Pancreas (tissue), 10 donors: ENCODE results near the gene UBXN7. TPM values are rescaled to one million over a fixed set of nuclear protein-coding genes. Genes with fewer than 3 reads are reported as not detected.
"Not testable (repeated sequence)": the region's sequence is repeated elsewhere in the genome, so short reads cannot be mapped to it uniquely, and the experiment has no call there.

Source experiments
- ATAC-seq, 4 donors: fragments of 200-7000 bp; cut with Tn5 transposase; one replicate each; pipeline versions ENCODE4 v1.8.0 to v1.9.1; 2020; ENCODE audit warnings: mild to moderate bottlenecking in 4 of 4, moderate library complexity in 4 of 4
- DNase-seq, 6 donors: peaks; one replicate each; pipeline ENCODE4 v3.0.0-alpha.2; 2020
- FAIRE-seq: peaks from 2 replicates; lab custom pipeline; 2012; peaks lifted over from hg19 to GRCh38; lab: Jason Lieb, UNC
- H3K27ac ChIP-seq, 4 donors: fragments of 200-600 bp; sonication (generic); 1 replicate in 3 of 4; 2 replicates in 1 of 4; pipeline versions ENCODE4 v1.5.0 to v1.8.0; 2020
- H3K27me3 ChIP-seq, 4 donors: fragments of 200-600 bp; one replicate each; pipeline ENCODE4 v1.8.0; 2021
- H3K36me3 ChIP-seq, 3 donors: fragments of 200-600 bp; sonication (generic) in 1 of 3; one replicate each; pipeline versions ENCODE4 v1.5.0 to v1.8.0; 2020 to 2021
- H3K4me1 ChIP-seq, 3 donors: fragments of 200-600 bp; one replicate each; pipeline ENCODE4 v1.8.0; 2021
- H3K4me3 ChIP-seq, 4 donors: fragments of 200-600 bp; sonication (generic) in 2 of 4; one replicate each; pipeline versions ENCODE4 v1.5.0 to v1.8.0; 2020 to 2021
- H3K9me3 ChIP-seq, 4 donors: fragments of 200-600 bp; one replicate each; pipeline ENCODE4 v1.8.0; 2021
- WGBS, 2 donors: extraction: QIAGEN DNeasy Blood & Tissue Kit; methylation state at CpG; one replicate each; pipeline ENCODE4 v1.1.7; 2013; 5-methylcytosine and 5-hydroxymethylcytosine counted together
- intact Hi-C, 3 donors: fragments of 100-400 bp; cut with DNase I; formaldehyde crosslinking; loops; one replicate each; pipeline versions ENCODE4 v1.11.1 to v1.14.2; 2022
- polyA plus RNA-seq, 2 donors: library from polyadenylated mRNA; stranded (reverse); fragments of 200-250 nt; gene quantifications; one replicate each; pipeline ENCODE4 v1.2.3, GENCODE V29; 2013
- total RNA-seq, 6 donors: library from RNA; stranded (reverse); fragmentation: NEBNext Ultra II Directional in 4 of 6; extraction: Animal tissue kit (Norgen Biotek cat#: 25700) in 4 of 6; gene quantifications; one replicate each; pipeline versions ENCODE4 v1.2.1 to v1.2.4, GENCODE V29; 2021 to 2023
- TF ChIP-seq, protein P1 (sequence below), 4 donors: fragments of 200-600 bp; sonication (generic) in 3 of 4; IDR thresholded peaks; one replicate each; pipeline versions ENCODE4 v1.5.0 to v1.8.0; 2021; ENCODE audit warnings: antibody characterized with exemption in 4 of 4
- donor health status: healthy with polysubstance abuse.
- donor health status: DM: no; HTN: no; CAD: no; lungs with moderate emphysema.
- donor health status: DM: no; HTN: no; CAD: no.
- donor health status: control.
- donor health status: control.
- donor health status: Bipolar disorder and iron deficiency.
- donor health status: DM: yes; HTN: yes; CAD: no.
- donor health status: DM: no; HTN: no; CAD: no.
- donor health status: DM: no; HTN: no; CAD: no.
- donor health status: DM: yes; HTN: yes; CAD: no.

Gene UBXN7
- total and polyA plus RNA-seq, 8 donors, result 4.2 to 39.0 (median 21.1) TPM

DNA sequence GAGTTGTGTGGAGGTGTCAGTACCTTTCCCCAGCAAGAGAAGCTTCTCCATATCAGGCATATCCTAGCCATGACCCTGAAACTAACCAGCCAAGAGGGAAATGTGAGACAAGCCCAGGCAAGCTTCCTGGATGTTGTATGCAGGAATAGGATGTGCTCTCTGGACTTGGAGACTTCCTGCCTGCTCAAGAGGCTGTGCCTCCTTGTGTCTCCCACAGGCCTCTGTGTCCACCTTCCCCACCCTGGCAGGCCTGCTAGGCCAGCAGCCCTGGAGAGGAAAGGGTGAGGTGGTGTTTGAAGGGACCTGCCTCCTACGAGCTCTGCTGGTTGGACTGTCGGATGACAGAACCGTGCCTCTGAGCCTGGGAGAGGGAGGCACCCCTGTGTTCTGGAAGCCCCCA, 112.1 kb downstream of the UBXN7 start:
- TF ChIP-seq, protein P1, sequence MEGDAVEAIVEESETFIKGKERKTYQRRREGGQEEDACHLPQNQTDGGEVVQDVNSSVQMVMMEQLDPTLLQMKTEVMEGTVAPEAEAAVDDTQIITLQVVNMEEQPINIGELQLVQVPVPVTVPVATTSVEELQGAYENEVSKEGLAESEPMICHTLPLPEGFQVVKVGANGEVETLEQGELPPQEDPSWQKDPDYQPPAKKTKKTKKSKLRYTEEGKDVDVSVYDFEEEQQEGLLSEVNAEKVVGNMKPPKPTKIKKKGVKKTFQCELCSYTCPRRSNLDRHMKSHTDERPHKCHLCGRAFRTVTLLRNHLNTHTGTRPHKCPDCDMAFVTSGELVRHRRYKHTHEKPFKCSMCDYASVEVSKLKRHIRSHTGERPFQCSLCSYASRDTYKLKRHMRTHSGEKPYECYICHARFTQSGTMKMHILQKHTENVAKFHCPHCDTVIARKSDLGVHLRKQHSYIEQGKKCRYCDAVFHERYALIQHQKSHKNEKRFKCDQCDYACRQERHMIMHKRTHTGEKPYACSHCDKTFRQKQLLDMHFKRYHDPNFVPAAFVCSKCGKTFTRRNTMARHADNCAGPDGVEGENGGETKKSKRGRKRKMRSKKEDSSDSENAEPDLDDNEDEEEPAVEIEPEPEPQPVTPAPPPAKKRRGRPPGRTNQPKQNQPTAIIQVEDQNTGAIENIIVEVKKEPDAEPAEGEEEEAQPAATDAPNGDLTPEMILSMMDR (IDR thresholded peaks at IDR 0.05), result no peak
- intact Hi-C loops, result no loop called here
- ATAC-seq, result no peak
- Histone ChIP-seq H3K27ac (no peak overlapping the region), H3K27me3 (no peaks in the 10 kb centered on the region), H3K36me3 (no peaks in the 10 kb centered on the region), H3K4me1 (no peaks in the 10 kb centered on the region), H3K9me3 (no peaks in the 10 kb centered on the region), H3K4me3 (no peak overlapping the region)
- 70 to 87% methylated on average over 3 of the region's 3 CpGs for WGBS, 2 donors
- no peak for FAIRE-seq
- no peak for DNase-seq

DNA sequence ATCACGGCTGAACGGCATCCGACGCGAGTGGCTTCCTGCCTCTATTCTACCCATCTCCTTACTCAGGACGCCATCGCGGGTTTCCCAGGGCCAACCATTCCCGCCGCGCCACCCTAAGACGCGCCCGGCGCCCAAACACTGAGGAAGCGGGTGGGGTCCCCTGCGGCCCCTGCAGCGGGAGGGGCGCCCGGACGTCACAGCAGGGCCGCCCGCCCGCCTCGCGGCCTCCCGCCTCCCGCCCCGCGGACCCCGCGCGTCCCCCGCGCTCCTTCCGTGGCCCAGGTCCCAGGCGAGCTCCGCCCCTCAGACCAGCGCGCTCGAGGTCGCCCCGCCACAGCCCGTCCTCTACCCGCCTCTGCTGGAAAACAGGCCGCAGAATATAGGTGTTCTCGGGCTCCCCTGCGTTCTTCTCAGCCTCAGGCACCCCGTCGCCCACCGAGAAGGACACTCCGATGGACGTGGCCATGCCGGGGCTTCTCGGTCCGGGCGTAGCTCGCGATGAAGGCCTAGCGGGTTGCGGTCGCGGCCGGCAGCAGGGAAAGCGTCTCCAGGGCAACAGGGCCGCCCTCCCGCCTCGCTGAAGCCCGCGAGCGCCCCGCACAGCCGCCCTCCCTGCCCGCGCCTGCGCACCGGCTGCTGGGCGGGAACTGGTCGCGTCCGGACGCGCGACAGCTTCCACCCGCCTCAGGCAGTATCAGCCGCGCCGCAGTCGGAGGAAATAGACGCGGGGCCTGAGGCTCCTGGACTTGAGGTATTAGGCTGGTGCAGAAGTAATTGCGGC, 114.3 kb downstream of the UBXN7 start, which contains the start of gene DYNLT2B:
TSS of gene DYNLT2B (minus strand) at position 554 of the 781 bp plus-strand sequence. CDS start at position 466, 88 bp downstream.
- Histone ChIP-seq H3K27ac (peak within 1 kb of the TSS; percentile 72 to 91 (median 88)), H3K4me1 (no peaks in the 10 kb centered on the region), H3K36me3 (no peaks in the 10 kb centered on the region), H3K4me3 (peak within 1 kb of the TSS; percentile 77 to 93 (median 86)), H3K9me3 (no peaks in the 10 kb centered on the region), H3K27me3 (no peaks in the 10 kb centered on the region)
- intact Hi-C loops, result no loop called here
- peak; percentile 82 to 95 (median 86) for DNase-seq
- 0% methylated on average over 66 to 92 of the region's 92 CpGs for WGBS, 2 donors
- TF ChIP-seq, protein P1 (IDR thresholded peaks at IDR 0.05), result no peak
- no peak for FAIRE-seq
- peak; percentile 97 to 99 (median 98) for ATAC-seq

DNA sequence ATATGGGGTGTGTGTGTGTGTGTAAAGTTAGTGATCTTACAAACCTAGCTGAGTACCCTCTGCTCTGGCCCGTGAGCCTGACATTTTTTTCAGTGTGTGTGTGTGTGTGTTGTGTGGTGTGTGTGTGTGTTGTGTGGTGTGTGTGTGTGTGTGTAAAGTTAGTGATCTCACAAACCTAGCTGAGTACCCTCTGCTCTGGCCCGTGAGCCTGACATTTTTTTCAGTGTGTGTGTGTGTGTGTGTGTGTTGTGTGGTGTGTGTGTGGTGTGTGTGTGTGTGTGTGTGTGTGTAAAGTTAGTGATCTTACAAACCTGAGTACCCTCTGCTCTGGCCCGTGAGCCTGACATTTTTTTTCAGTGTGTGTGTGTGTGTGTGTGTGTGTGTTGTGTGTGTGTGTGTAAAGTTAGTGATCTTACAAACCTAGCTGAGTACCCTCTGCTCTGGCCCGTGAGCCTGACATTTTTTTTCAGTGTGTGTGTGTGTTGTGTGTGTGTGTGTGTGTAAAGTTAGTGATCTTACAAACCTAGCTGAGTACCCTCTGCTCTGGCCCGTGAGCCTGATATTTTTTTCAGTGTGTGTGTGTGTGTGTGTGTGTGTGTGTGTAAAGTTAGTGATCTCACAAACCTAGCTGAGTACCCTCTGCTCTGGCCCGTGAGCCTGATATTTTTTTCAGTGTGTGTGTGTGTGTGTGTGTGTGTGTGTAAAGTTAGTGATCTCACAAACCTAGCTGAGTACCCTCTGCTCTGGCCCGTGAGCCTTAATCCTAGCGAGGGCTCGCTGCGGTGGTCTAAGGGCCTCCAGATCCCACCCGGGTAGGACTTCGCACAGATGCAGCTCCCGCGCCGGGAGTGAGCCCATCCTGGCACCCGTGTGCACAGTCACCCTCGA, 115.2 kb downstream of the UBXN7 start:
- H3K4me1 ChIP-seq, H3K9me3 ChIP-seq, ATAC-seq, intact Hi-C loops, H3K27me3 ChIP-seq, H3K36me3 ChIP-seq, FAIRE-seq: not testable (repeated sequence)
- Histone ChIP-seq H3K4me3 (peak overlapping the region; percentile 77 to 93 (median 86)), H3K27ac (peak overlapping the region; percentile 72 to 91 (median 88))
- DNase-seq, result peak in 1 of 6 donors; percentile 24
- WGBS, 2 donors, result 8 to 16% methylated on average over 15 to 16 of the region's 17 CpGs

DNA sequence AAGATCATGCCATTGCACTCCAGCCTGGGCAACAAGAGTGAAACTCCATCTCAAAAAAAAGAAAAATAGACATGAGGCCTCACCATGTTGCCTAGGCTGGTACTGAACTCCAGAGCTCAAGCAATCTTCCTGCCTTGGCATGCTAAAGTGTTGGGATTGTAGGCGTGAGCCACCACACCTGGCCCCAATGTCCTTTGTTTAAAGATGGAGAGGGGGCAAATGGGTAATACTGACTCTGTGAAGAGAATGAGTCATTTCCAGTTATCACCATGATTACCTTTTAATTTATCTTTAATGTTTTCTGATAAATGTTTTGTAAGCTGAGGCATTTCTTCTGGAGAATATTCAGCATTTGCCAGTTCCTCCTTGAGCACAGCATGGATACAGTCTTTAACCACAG, 116.4 kb downstream of the UBXN7 start:
- Histone ChIP-seq H3K27me3 (no peaks in the 10 kb centered on the region), H3K36me3 (no peaks in the 10 kb centered on the region), H3K9me3 (no peaks in the 10 kb centered on the region), H3K27ac (no peak overlapping the region), H3K4me1 (no peaks in the 10 kb centered on the region), H3K4me3 (no peak overlapping the region)
- no peak for DNase-seq
- no peak for FAIRE-seq
- TF ChIP-seq, protein P1 (IDR thresholded peaks at IDR 0.05), result no peak
- whole genome bisulfite sequencing, 2 donors, result 47 to 75% methylated on average over 1 of the region's 1 CpG
- intact Hi-C loops, result no loop called here
- no peak for ATAC-seq

DNA sequence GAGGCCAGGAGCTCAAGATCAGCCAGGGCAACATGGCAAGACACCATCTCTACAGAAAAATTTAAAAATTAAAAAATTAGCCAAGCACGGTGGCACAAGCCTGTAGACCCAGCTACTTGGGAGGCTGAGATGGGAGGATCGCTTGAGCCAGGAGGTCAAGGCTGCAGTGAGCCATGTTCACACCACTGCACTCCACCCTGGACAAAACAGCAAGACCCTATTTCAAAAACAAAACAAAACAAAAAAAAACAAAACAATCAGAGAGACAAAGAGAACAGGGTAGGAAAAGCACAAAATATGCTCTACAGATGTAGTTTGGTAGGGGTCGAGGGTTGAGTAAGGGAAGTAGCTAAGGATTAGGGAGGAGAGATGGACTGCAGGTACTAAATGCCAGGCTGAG, 117.6 kb downstream of the UBXN7 start:
- H3K4me1 ChIP-seq, result no peaks in the 10 kb centered on the region
- H3K4me3 ChIP-seq, result no peak overlapping the region
- intact Hi-C loops, result no loop called here
- no peak overlapping the region for H3K27ac ChIP-seq
- H3K27me3 ChIP-seq, result no peaks in the 10 kb centered on the region
- TF ChIP-seq, protein P1 (IDR thresholded peaks at IDR 0.05), result no peak
- no peak for FAIRE-seq
- no peak for DNase-seq
- no peaks in the 10 kb centered on the region for H3K36me3 ChIP-seq
- H3K9me3 ChIP-seq, result no peaks in the 10 kb centered on the region
- ATAC-seq, result no peak
- 91 to 93% methylated on average over 3 of the region's 3 CpGs for WGBS, 2 donors

DNA sequence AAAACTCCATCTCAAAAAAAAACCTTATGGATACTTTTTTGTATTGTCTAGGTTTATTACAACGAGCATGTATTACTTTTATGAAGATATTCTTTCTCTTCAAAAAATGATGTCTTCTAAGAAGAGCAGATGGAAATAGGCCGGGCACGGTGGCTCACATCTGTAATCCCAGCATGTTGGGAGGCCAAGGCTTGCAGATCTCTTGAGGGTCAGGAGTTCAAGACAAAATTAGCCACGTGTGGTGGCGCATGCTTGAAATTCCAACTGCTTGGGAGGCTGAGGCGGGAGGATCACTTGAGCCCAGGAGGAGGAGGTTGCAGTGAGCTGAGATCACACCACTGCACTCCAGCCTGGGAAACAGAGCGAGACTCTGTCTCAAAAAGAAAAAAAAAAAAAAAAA, 118.1 kb downstream of the UBXN7 start:
- 84 to 85% methylated on average over 7 of the region's 7 CpGs for WGBS, 2 donors

DNA sequence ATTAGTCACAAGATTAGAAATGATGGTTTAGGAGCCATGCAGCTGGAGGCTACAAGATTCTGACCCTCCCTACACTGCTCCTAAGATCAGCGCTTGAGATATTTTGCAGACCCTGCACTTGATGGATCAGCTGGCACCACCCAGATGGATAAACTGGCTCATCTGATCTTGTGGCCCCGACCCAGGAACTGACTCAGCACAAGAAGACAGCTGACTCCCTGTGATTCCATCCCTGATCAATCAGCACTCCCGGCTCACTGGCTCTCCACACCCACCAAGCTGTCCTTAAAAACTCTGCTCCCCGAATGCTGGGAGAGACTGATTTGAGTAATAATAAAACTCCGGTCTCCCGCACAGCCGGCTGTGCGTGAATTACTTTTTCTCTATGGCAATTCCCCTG, 129.3 kb downstream of the UBXN7 start:
- H3K4me3 ChIP-seq, intact Hi-C loops, H3K36me3 ChIP-seq, H3K27me3 ChIP-seq, H3K27ac ChIP-seq, H3K4me1 ChIP-seq, FAIRE-seq, ATAC-seq, H3K9me3 ChIP-seq, DNase-seq: not testable (repeated sequence)
- 81 to 90% methylated on average over 7 to 8 of the region's 8 CpGs for WGBS, 2 donors

More for the DNA sequence above, 118.1 kb downstream of the UBXN7 start:
- H3K9me3 ChIP-seq, H3K36me3 ChIP-seq, FAIRE-seq, intact Hi-C loops, H3K4me1 ChIP-seq, H3K27me3 ChIP-seq, DNase-seq, ATAC-seq, H3K4me3 ChIP-seq, H3K27ac ChIP-seq: not testable (repeated sequence)

DNA sequence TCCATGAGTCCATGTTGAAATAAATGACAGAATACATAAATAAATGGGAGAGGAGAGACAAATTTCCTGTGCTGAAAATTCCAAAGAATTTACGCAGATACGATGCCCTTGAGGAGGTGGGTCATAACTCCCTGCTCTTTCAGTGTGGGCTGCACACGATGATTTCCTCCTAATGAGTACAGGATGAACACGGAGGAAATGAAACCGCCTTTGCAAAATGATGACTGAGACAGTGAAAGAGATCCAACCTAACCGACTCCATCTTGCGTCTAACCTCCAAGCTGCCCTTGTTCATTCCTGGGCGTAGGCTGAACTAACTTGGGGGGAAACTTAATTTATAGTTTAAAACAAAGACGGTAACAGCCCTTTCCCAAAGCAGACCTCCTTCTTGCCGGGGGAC, 129.7 kb downstream of the UBXN7 start:
- H3K27ac ChIP-seq, H3K4me1 ChIP-seq, H3K27me3 ChIP-seq, FAIRE-seq, H3K4me3 ChIP-seq, ATAC-seq, intact Hi-C loops, DNase-seq, H3K36me3 ChIP-seq, H3K9me3 ChIP-seq: not testable (repeated sequence)
- WGBS, 2 donors, result 79 to 80% methylated on average over 7 of the region's 10 CpGs
